ENCODE data around the gene ME1. TPM values are rescaled to one million over a fixed set of nuclear protein-coding genes. Genes with fewer than 3 reads are reported as not detected.

The ME1 gene
- total RNA-seq, 1 experiment from 2014 or later, result 7.8 TPM

GRCh38 chr6:83464381-83465140, 33.7 kb upstream of the ME1 start:
- TF ChIP-seq CTCF (conservative IDR thresholded peaks at IDR 0.05), result no peak
- Histone ChIP-seq H4K91ac (ENCODE audit: insufficient read length, low read depth, low read length) (no peak overlapping the region), H3K79me2 (ENCODE audit: insufficient read depth, low read length) (no peaks in the 10 kb centered on the region), H3K9ac (ENCODE audit: extremely low read depth, insufficient read length, low read length) (no peak overlapping the region), H3K18ac (ENCODE audit: insufficient read length, low read depth, low read length) (no peak overlapping the region), H2BK12ac (ENCODE audit: insufficient read length, low read depth, low read length) (no peak overlapping the region), H2BK120ac (ENCODE audit: low read depth, low read length, poor library complexity, severe bottlenecking) (no peak overlapping the region), H3K23me2 (ENCODE audit: insufficient read length, low read depth, low read length, poor library complexity, severe bottlenecking) (no peaks in the 10 kb centered on the region), H3K56ac (ENCODE audit: insufficient read length, low read depth, low read length) (no peak overlapping the region), H2AFZ (ENCODE audit: low read length) (no peak overlapping the region), H2AK5ac (ENCODE audit: insufficient read length, low read length) (no peak overlapping the region), H3T11ph (ENCODE audit: low read length) (no peak overlapping the region), H4K5ac (ENCODE audit: insufficient read length, low read depth, low read length) (no peak overlapping the region), H3K23ac (ENCODE audit: insufficient read length, low read depth, low read length) (no peak overlapping the region), H4K8ac (replicated peaks; ENCODE audit: insufficient read length, low read depth, low read length) (no peak overlapping the region), H3K4ac (ENCODE audit: low read depth, low read length) (no peak overlapping the region), H3K4me2 (ENCODE audit: insufficient read depth, insufficient read length, low read length) (no peak overlapping the region), H3K14ac (ENCODE audit: insufficient read depth, low read length) (no peak overlapping the region), H4K20me1 (ENCODE audit: control insufficient read depth, insufficient read depth, insufficient read length) (no peaks in the 10 kb centered on the region), H2BK20ac (ENCODE audit: low read depth, low read length, poor library complexity, severe bottlenecking) (no peak overlapping the region), H3K27me3 (ENCODE audit: insufficient read depth, low read length) (peaks cover 8% of the 10 kb centered on the region; the same call in 1 of the 2 replicates), H3K27ac (ENCODE audit: insufficient read length, low read depth, low read length) (no peak overlapping the region), H3K4me1 (ENCODE audit: insufficient read depth, low read length) (no peaks in the 10 kb centered on the region), H2BK15ac (ENCODE audit: low read depth, low read length) (no peak overlapping the region), H2BK5ac (ENCODE audit: insufficient read length, low read length) (no peak overlapping the region), H3K79me1 (ENCODE audit: insufficient read depth, low read depth, low read length, poor library complexity, severe bottlenecking) (no peaks in the 10 kb centered on the region), H3K9me3 (ENCODE audit: control insufficient read depth, low read depth, low read length) (no peaks in the 10 kb centered on the region)
- Mint-ChIP-seq H3K36me3 (ENCODE audit: insufficient read depth in 1 of 3, low read depth in 3 of 3) (peaks cover 0 to 1% (median 0%) of the 10 kb centered on the region in 3 experiments; a peak in 1 of 7 replicates), H3K27me3 (ENCODE audit: low read depth) (peaks cover 49% of the 10 kb centered on the region), H3K9me3 (peaks cover 0 to 4% of the 10 kb centered on the region in 2 experiments; a peak in 1 of 5 replicates), H3K27ac (peak overlapping the region in 1 of 3 experiments; percentile 16; a peak in 1 of 7 replicates), H3K4me1 (peaks cover 18 to 22% of the 10 kb centered on the region in 2 experiments), H3K4me3 (no peak overlapping the region)
- 100% methylated on average over 1 of the region's 5 CpGs for WGBS (ENCODE audit: extremely low coverage, insufficient read length, low lambda C conversion rate)
- no peak for DNase-seq
